Measurements from ENCODE around the gene EPHB2.

GRCh38 chr1:22711591-22712501 lies 1.2 kb downstream of the EPHB2 start:
- TF ChIP-seq, protein P1, sequence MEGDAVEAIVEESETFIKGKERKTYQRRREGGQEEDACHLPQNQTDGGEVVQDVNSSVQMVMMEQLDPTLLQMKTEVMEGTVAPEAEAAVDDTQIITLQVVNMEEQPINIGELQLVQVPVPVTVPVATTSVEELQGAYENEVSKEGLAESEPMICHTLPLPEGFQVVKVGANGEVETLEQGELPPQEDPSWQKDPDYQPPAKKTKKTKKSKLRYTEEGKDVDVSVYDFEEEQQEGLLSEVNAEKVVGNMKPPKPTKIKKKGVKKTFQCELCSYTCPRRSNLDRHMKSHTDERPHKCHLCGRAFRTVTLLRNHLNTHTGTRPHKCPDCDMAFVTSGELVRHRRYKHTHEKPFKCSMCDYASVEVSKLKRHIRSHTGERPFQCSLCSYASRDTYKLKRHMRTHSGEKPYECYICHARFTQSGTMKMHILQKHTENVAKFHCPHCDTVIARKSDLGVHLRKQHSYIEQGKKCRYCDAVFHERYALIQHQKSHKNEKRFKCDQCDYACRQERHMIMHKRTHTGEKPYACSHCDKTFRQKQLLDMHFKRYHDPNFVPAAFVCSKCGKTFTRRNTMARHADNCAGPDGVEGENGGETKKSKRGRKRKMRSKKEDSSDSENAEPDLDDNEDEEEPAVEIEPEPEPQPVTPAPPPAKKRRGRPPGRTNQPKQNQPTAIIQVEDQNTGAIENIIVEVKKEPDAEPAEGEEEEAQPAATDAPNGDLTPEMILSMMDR (conservative IDR thresholded peaks at IDR 0.05; ENCODE audit: low read depth, low read length): no peak
- TF ChIP-seq POLR2A (IDR thresholded peaks at IDR 0.05; ENCODE audit: low read depth, low read length) (no peak), MAZ (IDR thresholded peaks at IDR 0.05; ENCODE audit: borderline replicate concordance, low read depth, low read length) (no peak)

Data from IMR-90 (cell line).